Measurements from ENCODE around the gene CCNT2. TPM values are rescaled to one million over a fixed set of nuclear protein-coding genes. Genes with fewer than 3 reads are reported as not detected.

The CCNT2 gene
- total and polyA plus RNA-seq, 4 donors, result 6.0 to 33.0 (median 14.9) TPM

GRCh38 chr2:134911400-134911785, 7.2 kb upstream of the CCNT2 start:
- no peak overlapping the region for H3K4me3 ChIP-seq (ENCODE audit: low read depth in 1 of 3, low read length in 3 of 3)
- H3K9me3 ChIP-seq (ENCODE audit: control insufficient read depth in 4 of 4, low read length in 3 of 4), result no peaks in the 10 kb centered on the region
- TF ChIP-seq HNF4A (conservative IDR thresholded peaks at IDR 0.05) (no peak), TAF1 (conservative IDR thresholded peaks at IDR 0.05) (no peak), CTCF (IDR thresholded peaks at IDR 0.05; ENCODE audit: low read depth, low read length, missing input control) (no peak), YY1 (IDR thresholded peaks at IDR 0.05) (no peak), REST (IDR thresholded peaks at IDR 0.05) (no peak), EGR1 (IDR thresholded peaks at IDR 0.05; ENCODE audit: low read depth in 2 of 2) (no peak), ATF3 (IDR thresholded peaks at IDR 0.05) (no peak), MAX (IDR thresholded peaks at IDR 0.05) (no peak), FOXA2 (IDR thresholded peaks at IDR 0.05) (no peak)
- H3K4me1 ChIP-seq (ENCODE audit: control insufficient read depth in 4 of 4, insufficient read depth in 4 of 4, low read length in 3 of 4), result peaks cover 0 to 6% (median 1%) of the 10 kb centered on the region in 4 donors
- no peak overlapping the region for H3K27ac ChIP-seq (ENCODE audit: low read depth in 1 of 2, low read length in 2 of 2)
- no peak overlapping the region for H3K9ac ChIP-seq (ENCODE audit: low read depth in 1 of 2, low read length in 2 of 2)
- no peaks in the 10 kb centered on the region for H3K36me3 ChIP-seq (ENCODE audit: control insufficient read depth in 4 of 4, insufficient read depth in 3 of 4, low read depth in 1 of 4, low read length in 3 of 4)
- 92% methylated on average over 3 of the region's 3 CpGs for WGBS
- DNase-seq (ENCODE audit: low spot score), result no peak
- H3K27me3 ChIP-seq (ENCODE audit: control insufficient read depth in 4 of 4, insufficient read depth in 4 of 4, low read length in 3 of 4), result no peaks in the 10 kb centered on the region

GRCh38 chr2:134912361-134912760, 6.3 kb upstream of the CCNT2 start:
- H3K9me3 ChIP-seq (ENCODE audit: control insufficient read depth in 4 of 4, low read length in 3 of 4), result no peaks in the 10 kb centered on the region
- H3K4me3 ChIP-seq (ENCODE audit: low read depth in 1 of 3, low read length in 3 of 3), result no peak overlapping the region
- no peak for TF ChIP-seq ZBTB33 (IDR thresholded peaks at IDR 0.05)
- H3K27ac ChIP-seq (ENCODE audit: low read depth in 1 of 2, low read length in 2 of 2), result no peak overlapping the region
- no peak for DNase-seq (ENCODE audit: low spot score)
- H3K27me3 ChIP-seq (ENCODE audit: control insufficient read depth in 4 of 4, insufficient read depth in 4 of 4, low read length in 3 of 4), result no peaks in the 10 kb centered on the region
- no peaks in the 10 kb centered on the region for H3K36me3 ChIP-seq (ENCODE audit: control insufficient read depth in 4 of 4, insufficient read depth in 3 of 4, low read depth in 1 of 4, low read length in 3 of 4)
- H3K9ac ChIP-seq (ENCODE audit: low read depth in 1 of 2, low read length in 2 of 2), result no peak overlapping the region
- peaks cover 5 to 11% (median 6%) of the 10 kb centered on the region in 4 donors for H3K4me1 ChIP-seq (ENCODE audit: control insufficient read depth in 4 of 4, insufficient read depth in 4 of 4, low read length in 3 of 4)

Data from liver (tissue), 9 donors.